B cell (primary cell): ENCODE results near the gene PLIN5. TPM values are rescaled to one million over a fixed set of nuclear protein-coding genes. Genes with fewer than 3 reads are reported as not detected.

Experiments
- ATAC-seq: fragments of 200-7000 bp; cut with Tn5 transposase; one replicate; pipeline ENCODE4 v1.10.0; 2021; ENCODE audit warnings: low read depth, mild to moderate bottlenecking, moderate number of reproducible peaks, moderate library complexity
- CTCF ChIA-PET: fragments of 350-600 bp; sonication (Branson Sonifier 250); formaldehyde crosslinking; loops from one replicate; lab custom pipeline; 2021; ENCODE audit warnings: antibody characterized with exemption, inconsistent platforms; lab: Charles Lee
- POLR2A ChIA-PET: fragments of 350-600 bp; sonication (Branson Sonifier 250); formaldehyde crosslinking; loops from one replicate; lab custom pipeline; 2021; ENCODE audit warnings: antibody characterized with exemption; lab: Charles Lee
- DNase-seq: peaks from one replicate; pipeline ENCODE4 v3.0.0; 2013
- H2AFZ ChIP-seq: 2 replicates; pipeline ENCODE4 v1.6.1; 2012; ENCODE audit warnings: mild to moderate bottlenecking, low read depth, low read length; ENCODE audit not compliant: insufficient read depth, poor library complexity, severe bottlenecking
- H3K27ac ChIP-seq, 2 donors: 1 replicate in 1 of 2; 2 replicates in 1 of 2; pipeline ENCODE4 v1.5.1; 2012 to 2013; ENCODE audit warnings: low read length in 2 of 2, mild to moderate bottlenecking in 2 of 2, moderate library complexity in 1 of 2
- H3K27me3 ChIP-seq, 4 experiments: fragments of 200-600 bp in 1 of 4; sonication (generic) in 1 of 4; replicated peaks in 1 of 4; 1 replicate in 2 of 4; 2 replicates in 2 of 4; pipeline versions ENCODE4 v1.6.1 to v1.7.0; 2013 to 2016; ENCODE audit warnings: low read length in 3 of 4, mild to moderate bottlenecking in 2 of 4, mixed read lengths in 1 of 4, moderate library complexity in 1 of 4; ENCODE audit not compliant: insufficient read depth in 4 of 4, control insufficient read depth in 3 of 4; ENCODE audit errors: control extremely low read depth in 1 of 4
- H3K36me3 ChIP-seq, 2 experiments: replicated peaks in 1 of 2; 1 replicate in 1 of 2; 2 replicates in 1 of 2; pipeline versions ENCODE4 v1.6.1 to v1.7.1; 2013; ENCODE audit warnings: low read length in 1 of 2; ENCODE audit not compliant: insufficient read depth in 2 of 2, control insufficient read depth in 1 of 2; ENCODE audit errors: control extremely low read depth in 1 of 2, extremely low read depth in 1 of 2
- H3K4me1 ChIP-seq, 2 donors: fragments of 200-600 bp in 1 of 2; sonication (generic) in 1 of 2; 1 replicate in 1 of 2; 2 replicates in 1 of 2; pipeline versions ENCODE4 v1.5.1 to v1.6.1; 2013 to 2017; ENCODE audit warnings: low read length in 2 of 2; ENCODE audit not compliant: control insufficient read depth in 2 of 2, insufficient read depth in 2 of 2
- H3K4me2 ChIP-seq: replicated peaks from 2 replicates; pipeline ENCODE3; 2012; ENCODE audit warnings: mild to moderate bottlenecking, low read depth, low read length; ENCODE audit not compliant: poor library complexity, severe bottlenecking
- H3K4me3 ChIP-seq, 5 experiments: fragments of 200-600 bp in 1 of 5; sonication (generic) in 1 of 5; 1 replicate in 3 of 5; 2 replicates in 2 of 5; pipeline versions ENCODE4 v1.5.1 to v1.7.0; 2011 to 2016; ENCODE audit warnings: low read length in 4 of 5, mild to moderate bottlenecking in 4 of 5, low read depth in 2 of 5, control low read depth in 1 of 5, moderate library complexity in 1 of 5; ENCODE audit not compliant: insufficient read depth in 1 of 5; ENCODE audit errors: control extremely low read depth in 1 of 5, extremely low read depth in 1 of 5
- H3K79me2 ChIP-seq: fragments of 200-600 bp; sonication (generic); one replicate; pipeline ENCODE4 v1.6.0; 2016; ENCODE audit warnings: low read length; ENCODE audit not compliant: control insufficient read depth, insufficient read depth
- H3K9ac ChIP-seq: fragments of 200-600 bp; sonication (generic); 2 replicates; pipeline ENCODE4 v1.6.1; 2017; ENCODE audit warnings: mild to moderate bottlenecking, low read length, moderate library complexity
- H3K9me3 ChIP-seq, 3 donors: one replicate each; pipeline versions ENCODE4 v1.6.1 to v1.7.1; 2013; ENCODE audit warnings: low read length in 2 of 3; ENCODE audit not compliant: control insufficient read depth in 2 of 3, insufficient read depth in 1 of 3; ENCODE audit errors: control extremely low read depth in 1 of 3
- H4K20me1 ChIP-seq: 2 replicates; pipeline ENCODE4 v1.6.0; 2012; ENCODE audit warnings: mild to moderate bottlenecking, low read length; ENCODE audit not compliant: insufficient read depth, control insufficient read depth, poor library complexity, severe bottlenecking
- H3K27ac Mint-ChIP-seq: one replicate; pipeline ENCODE4 v1.8.0; 2021; ENCODE audit warnings: mixed read lengths
- H3K27me3 Mint-ChIP-seq: one replicate; pipeline ENCODE4 v1.8.0; 2021; ENCODE audit warnings: mixed read lengths
- H3K4me1 Mint-ChIP-seq: one replicate; pipeline ENCODE4 v1.8.0; 2021; ENCODE audit warnings: mixed read lengths
- H3K4me3 Mint-ChIP-seq: one replicate; pipeline ENCODE4 v1.8.0; 2021; ENCODE audit warnings: mixed read lengths
- H3K9me3 Mint-ChIP-seq: one replicate; pipeline ENCODE4 v1.8.0; 2022; ENCODE audit warnings: mixed read lengths; ENCODE audit not compliant: insufficient read depth
- CTCF ChIP-seq: fragments of 200-600 bp; IDR thresholded peaks from one replicate; pipeline ENCODE4 v1.8.0; 2022; ENCODE audit warnings: antibody characterized with exemption, mild to moderate bottlenecking
- EZH2 ChIP-seq: IDR thresholded peaks from 2 replicates; pipeline ENCODE4 v1.6.1; 2012; ENCODE audit warnings: borderline replicate concordance, low read depth, mild to moderate bottlenecking, moderate library complexity, low read length; ENCODE audit not compliant: insufficient read depth, poor library complexity, severe bottlenecking
- WGBS: methylation state at CpG from one replicate; pipeline ENCODE4 v1.1.5; 2013; ENCODE audit warnings: missing lambda C conversion rate; ENCODE audit not compliant: insufficient coverage; 5-methylcytosine and 5-hydroxymethylcytosine counted together
- intact Hi-C: fragments of 100-400 bp; cut with micrococcal nuclease; formaldehyde crosslinking; loops from one replicate; pipeline ENCODE4 v1.10.0; 2022
- polyA plus RNA-seq: library from polyadenylated mRNA; depleted of rRNA; stranded (reverse); fragments of >200 nt; gene quantifications from 2 replicates; pipeline ENCODE4 v1.2.3, GENCODE V29; 2012
- total RNA-seq, 2 donors: library from RNA; stranded (reverse); fragments of 120-200 nt in 1 of 2; gene quantifications; 1 replicate in 1 of 2; 2 replicates in 1 of 2; pipeline versions ENCODE4 v1.2.3 to v1.2.4, GENCODE V29; 2013 to 2022

PLIN5 gene
- total and polyA plus RNA-seq, 2 donors (not counting 1 experiment from before 2014, with no cell fraction given), result 0.15 to 0.27 TPM

- Histone ChIP-seq H3K79me2 (peaks cover 12% of the 10 kb centered on the region), H3K27ac (no peak overlapping the region), H4K20me1 (no peaks in the 10 kb centered on the region), H3K4me3 (no peak overlapping the region), H3K9ac (no peak overlapping the region), H3K27me3 (no peaks in the 10 kb centered on the region), H3K4me1 (no peaks in the 10 kb centered on the region), H2AFZ (no peak overlapping the region), H3K4me2 (no peak overlapping the region), H3K9me3 (no peaks in the 10 kb centered on the region), H3K36me3 (peaks cover 5 to 27% of the 10 kb centered on the region in 2 experiments)
- Mint-ChIP-seq H3K4me3 (no peak overlapping the region), H3K4me1 (no peaks in the 10 kb centered on the region), H3K27me3 (no peaks in the 10 kb centered on the region), H3K9me3 (no peaks in the 10 kb centered on the region), H3K27ac (no peak overlapping the region)
- CTCF ChIA-PET, result no interaction called here
- 98% methylated on average over 26 of the region's 29 CpGs for WGBS
- TF ChIP-seq CTCF (no peak), EZH2 (no peak)
- DNase-seq (no peak), ATAC-seq (no peak)
- intact Hi-C loops, result no loop called here
- POLR2A ChIA-PET, result no interaction called here
These were observed 46.5 kb downstream of the PLIN5 start for GRCh38 chr19:4488496-4488895.

GRCh38 chr19:4487572-4487971 is 47.5 kb downstream of the PLIN5 start:
- Histone ChIP-seq H3K27me3 (no peaks in the 10 kb centered on the region), H4K20me1 (no peaks in the 10 kb centered on the region), H3K4me1 (no peaks in the 10 kb centered on the region), H2AFZ (no peak overlapping the region), H3K36me3 (peaks cover 5 to 31% of the 10 kb centered on the region in 2 experiments), H3K9ac (no peak overlapping the region), H3K9me3 (no peaks in the 10 kb centered on the region), H3K4me2 (no peak overlapping the region), H3K27ac (no peak overlapping the region), H3K79me2 (peaks cover 8% of the 10 kb centered on the region), H3K4me3 (no peak overlapping the region)
- Mint-ChIP-seq H3K27me3 (no peaks in the 10 kb centered on the region), H3K9me3 (no peaks in the 10 kb centered on the region), H3K27ac (no peak overlapping the region), H3K4me1 (no peaks in the 10 kb centered on the region), H3K4me3 (no peak overlapping the region)
- DNase-seq, result no peak
- TF ChIP-seq EZH2 (no peak), CTCF (no peak)
- CTCF ChIA-PET, result no interaction called here
- WGBS, result 96% methylated on average over 6 of the region's 11 CpGs
- POLR2A ChIA-PET, result interaction anchor here (0.9 kb wide), 1 partner anchor 124 kb away, joined by 3 read pairs; no protein-coding TSS in a partner anchor
- no peak for ATAC-seq
- intact Hi-C loops, result no loop called here
